Ovary (tissue), 1 donor: ENCODE results near the gene KIR2DL1.
"Not testable (repeated sequence)": the region's sequence is repeated elsewhere in the genome, so short reads cannot be mapped to it uniquely, and the experiment has no call there.

Experiments
- EP300 ChIP-seq: sonication (generic); formaldehyde crosslinking; IDR thresholded peaks from one replicate; pipeline ENCODE4 v1.6.1; 2017; ENCODE audit warnings: antibody characterized with exemption
- POLR2A ChIP-seq: fragments of 450-650 bp; IDR thresholded peaks from one replicate; pipeline ENCODE4 v1.6.1; 2017; ENCODE audit warnings: antibody characterized with exemption, mild to moderate bottlenecking, moderate library complexity

GRCh38 chr19:54769646-54770045, at the start of gene KIR2DL1:
- not testable (repeated sequence) for TF ChIP-seq EP300, POLR2A
